WTC11 (cell line): ENCODE data around the gene PDRG1.

Experiments
- CREM ChIP-seq: sonication (generic); formaldehyde crosslinking; IDR thresholded peaks from 2 replicates; pipeline ENCODE4 v1.8.1; 2022; ENCODE audit warnings: mild to moderate bottlenecking, missing genetic modification reagents, moderate library complexity
- ESRRA ChIP-seq: sonication (generic); formaldehyde crosslinking; IDR thresholded peaks from 2 replicates; pipeline ENCODE4 v1.8.1; 2022; ENCODE audit warnings: mild to moderate bottlenecking, missing genetic modification reagents, borderline replicate concordance
- FOXP1 ChIP-seq: sonication (generic); formaldehyde crosslinking; IDR thresholded peaks from 2 replicates; pipeline ENCODE4 v1.8.0; 2022; ENCODE audit warnings: missing genetic modification reagents, mild to moderate bottlenecking, moderate library complexity, borderline replicate concordance
- GTF2I ChIP-seq: fragments of 250-450 bp; sonication (Bioruptor Pico); conservative IDR thresholded peaks from 2 replicates; pipeline ENCODE4 v1.4.0; 2021; ENCODE audit warnings: mild to moderate bottlenecking
- NFE2L1 ChIP-seq: sonication (generic); formaldehyde crosslinking; IDR thresholded peaks from 2 replicates; pipeline ENCODE4 v1.8.1; 2023; ENCODE audit warnings: missing genetic modification reagents
- NR1H2 ChIP-seq: sonication (generic); formaldehyde crosslinking; IDR thresholded peaks from 2 replicates; pipeline ENCODE4 v1.9.0; 2021; ENCODE audit warnings: mild to moderate bottlenecking, moderate library complexity, missing genetic modification reagents
- SP1 ChIP-seq: sonication (generic); formaldehyde crosslinking; conservative IDR thresholded peaks from 2 replicates; pipeline ENCODE4 v1.8.1; 2022; ENCODE audit warnings: missing genetic modification reagents
- TEAD4 ChIP-seq: sonication (generic); formaldehyde crosslinking; IDR thresholded peaks from 2 replicates; pipeline ENCODE4 v1.8.0; 2022; ENCODE audit warnings: mild to moderate bottlenecking, missing genetic modification reagents
- ZNF138 ChIP-seq: sonication (generic); formaldehyde crosslinking; conservative IDR thresholded peaks from 2 replicates; pipeline ENCODE4 v1.8.1; 2022; ENCODE audit warnings: mild to moderate bottlenecking, moderate library complexity, missing genetic modification reagents
- ZNF232 ChIP-seq: sonication (generic); formaldehyde crosslinking; IDR thresholded peaks from 2 replicates; pipeline ENCODE4 v1.8.0; 2022; ENCODE audit warnings: mild to moderate bottlenecking, missing genetic modification reagents
- TF ChIP-seq, protein P1 (sequence below): fragments of 200-600 bp; IDR thresholded peaks from 2 replicates; pipeline ENCODE4 v1.8.0; 2022; ENCODE audit warnings: antibody characterized with exemption
- TF ChIP-seq, protein P2 (sequence below): sonication (generic); formaldehyde crosslinking; IDR thresholded peaks from 2 replicates; pipeline ENCODE4 v1.8.0; 2022; ENCODE audit warnings: mild to moderate bottlenecking, missing genetic modification reagents
- TF ChIP-seq, protein P3 (sequence below): sonication (generic); formaldehyde crosslinking; IDR thresholded peaks from 2 replicates; pipeline ENCODE4 v1.8.1; 2023; ENCODE audit warnings: mild to moderate bottlenecking, missing genetic modification reagents, moderate library complexity
- TF ChIP-seq, protein P4 (sequence below): sonication (generic); formaldehyde crosslinking; IDR thresholded peaks from 2 replicates; pipeline ENCODE4 v1.8.1; 2023; ENCODE audit warnings: mild to moderate bottlenecking, moderate library complexity, missing genetic modification reagents

DNA sequence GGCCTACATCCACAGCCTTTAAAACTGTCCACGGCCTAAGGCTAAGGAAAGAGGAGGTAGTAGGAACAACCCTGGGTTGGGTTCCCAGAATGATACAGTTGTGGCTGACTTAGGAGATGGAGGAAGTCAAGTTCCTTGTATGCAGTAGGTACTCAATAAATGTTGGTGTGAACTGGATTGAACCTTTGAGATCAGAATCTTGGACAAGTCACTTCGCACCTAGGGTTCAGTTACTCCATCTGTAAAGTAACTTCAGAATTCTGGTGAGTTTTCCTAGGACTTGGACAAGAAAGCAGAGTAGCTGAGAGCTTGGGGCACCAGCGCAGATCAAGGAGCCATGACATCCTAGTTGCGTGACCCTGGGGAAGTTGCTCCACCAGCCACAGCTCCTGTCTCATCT lies 25.2 kb upstream of the PDRG1 start:
- TF ChIP-seq, protein P1, sequence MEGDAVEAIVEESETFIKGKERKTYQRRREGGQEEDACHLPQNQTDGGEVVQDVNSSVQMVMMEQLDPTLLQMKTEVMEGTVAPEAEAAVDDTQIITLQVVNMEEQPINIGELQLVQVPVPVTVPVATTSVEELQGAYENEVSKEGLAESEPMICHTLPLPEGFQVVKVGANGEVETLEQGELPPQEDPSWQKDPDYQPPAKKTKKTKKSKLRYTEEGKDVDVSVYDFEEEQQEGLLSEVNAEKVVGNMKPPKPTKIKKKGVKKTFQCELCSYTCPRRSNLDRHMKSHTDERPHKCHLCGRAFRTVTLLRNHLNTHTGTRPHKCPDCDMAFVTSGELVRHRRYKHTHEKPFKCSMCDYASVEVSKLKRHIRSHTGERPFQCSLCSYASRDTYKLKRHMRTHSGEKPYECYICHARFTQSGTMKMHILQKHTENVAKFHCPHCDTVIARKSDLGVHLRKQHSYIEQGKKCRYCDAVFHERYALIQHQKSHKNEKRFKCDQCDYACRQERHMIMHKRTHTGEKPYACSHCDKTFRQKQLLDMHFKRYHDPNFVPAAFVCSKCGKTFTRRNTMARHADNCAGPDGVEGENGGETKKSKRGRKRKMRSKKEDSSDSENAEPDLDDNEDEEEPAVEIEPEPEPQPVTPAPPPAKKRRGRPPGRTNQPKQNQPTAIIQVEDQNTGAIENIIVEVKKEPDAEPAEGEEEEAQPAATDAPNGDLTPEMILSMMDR = no peak
- TF ChIP-seq, protein P2, sequence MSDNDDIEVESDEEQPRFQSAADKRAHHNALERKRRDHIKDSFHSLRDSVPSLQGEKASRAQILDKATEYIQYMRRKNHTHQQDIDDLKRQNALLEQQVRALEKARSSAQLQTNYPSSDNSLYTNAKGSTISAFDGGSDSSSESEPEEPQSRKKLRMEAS (CRISPR knock-in tag) = no peak
- TF ChIP-seq, protein P3, sequence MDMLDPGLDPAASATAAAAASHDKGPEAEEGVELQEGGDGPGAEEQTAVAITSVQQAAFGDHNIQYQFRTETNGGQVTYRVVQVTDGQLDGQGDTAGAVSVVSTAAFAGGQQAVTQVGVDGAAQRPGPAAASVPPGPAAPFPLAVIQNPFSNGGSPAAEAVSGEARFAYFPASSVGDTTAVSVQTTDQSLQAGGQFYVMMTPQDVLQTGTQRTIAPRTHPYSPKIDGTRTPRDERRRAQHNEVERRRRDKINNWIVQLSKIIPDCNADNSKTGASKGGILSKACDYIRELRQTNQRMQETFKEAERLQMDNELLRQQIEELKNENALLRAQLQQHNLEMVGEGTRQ (CRISPR knock-in tag) = no peak
- TF ChIP-seq TEAD4 (no peak), FOXP1 (no peak), SP1 (CRISPR knock-in tag) (no peak), GTF2I (CRISPR knock-in tag) (no peak), ZNF138 (no peak), ZNF232 (CRISPR knock-in tag) (no peak), NFE2L1 (CRISPR knock-in tag) (no peak), ESRRA (CRISPR knock-in tag) (no peak), CREM (CRISPR knock-in tag) (no peak), NR1H2 (no peak)
- TF ChIP-seq, protein P4, sequence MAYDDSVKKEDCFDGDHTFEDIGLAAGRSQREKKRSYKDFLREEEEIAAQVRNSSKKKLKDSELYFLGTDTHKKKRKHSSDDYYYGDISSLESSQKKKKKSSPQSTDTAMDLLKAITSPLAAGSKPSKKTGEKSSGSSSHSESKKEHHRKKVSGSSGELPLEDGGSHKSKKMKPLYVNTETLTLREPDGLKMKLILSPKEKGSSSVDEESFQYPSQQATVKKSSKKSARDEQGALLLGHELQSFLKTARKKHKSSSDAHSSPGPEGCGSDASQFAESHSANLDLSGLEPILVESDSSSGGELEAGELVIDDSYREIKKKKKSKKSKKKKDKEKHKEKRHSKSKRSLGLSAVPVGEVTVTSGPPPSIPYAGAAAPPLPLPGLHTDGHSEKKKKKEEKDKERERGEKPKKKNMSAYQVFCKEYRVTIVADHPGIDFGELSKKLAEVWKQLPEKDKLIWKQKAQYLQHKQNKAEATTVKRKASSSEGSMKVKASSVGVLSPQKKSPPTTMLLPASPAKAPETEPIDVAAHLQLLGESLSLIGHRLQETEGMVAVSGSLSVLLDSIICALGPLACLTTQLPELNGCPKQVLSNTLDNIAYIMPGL (CRISPR knock-in tag) = no peak
